AG04450 (cell line): ENCODE data around the gene AUTS2. TPM values are rescaled to one million over a fixed set of nuclear protein-coding genes. Genes with fewer than 3 reads are reported as not detected.

Experiments used
- CTCF ChIA-PET: fragments of 300-600, 350-600 bp; formaldehyde crosslinking; extraction: SDS; loops from one replicate; lab custom pipeline; 2022; ENCODE audit warnings: antibody characterized with exemption, inconsistent platforms; lab: Charles Lee
- POLR2A ChIA-PET: fragments of 350-600 bp; formaldehyde crosslinking; extraction: SDS; loops from one replicate; lab custom pipeline; 2021; ENCODE audit warnings: antibody characterized with exemption, inconsistent platforms; lab: Yijun Ruan, JAX
- DNase-seq: peaks from one replicate; pipeline ENCODE4 v3.0.0-alpha.2; 2011; ENCODE audit warnings: low read depth, low spot score
- H3K27ac ChIP-seq: one replicate; pipeline ENCODE4 v1.5.1; 2012; ENCODE audit warnings: low read depth, low read length, control low read depth
- H3K27me3 ChIP-seq: one replicate; pipeline ENCODE4 v1.6.0; 2012; ENCODE audit warnings: low read length; ENCODE audit not compliant: control insufficient read depth, insufficient read depth
- H3K4me3 ChIP-seq: 2 replicates; pipeline ENCODE4 v1.5.1; 2011; ENCODE audit warnings: mild to moderate bottlenecking, low read depth, low read length, control low read depth
- H3K9me3 ChIP-seq: 2 replicates; pipeline ENCODE4 v1.5.1; 2012; ENCODE audit warnings: low read length; ENCODE audit not compliant: control insufficient read depth, insufficient read depth
- polyA plus RNA-seq: library from polyadenylated mRNA; depleted of rRNA; stranded (reverse); fragments of >200 nt; gene quantifications from 2 replicates; pipeline ENCODE4 v1.2.3, GENCODE V29; 2011
- TF ChIP-seq, protein P1 (sequence below): IDR thresholded peaks from 2 replicates; pipeline ENCODE4 v1.5.1; 2011; ENCODE audit warnings: low read depth, low read length, control low read depth, inconsistent platforms

Gene AUTS2
- polyA plus RNA-seq, 1 experiment: 1.5 TPM

DNA sequence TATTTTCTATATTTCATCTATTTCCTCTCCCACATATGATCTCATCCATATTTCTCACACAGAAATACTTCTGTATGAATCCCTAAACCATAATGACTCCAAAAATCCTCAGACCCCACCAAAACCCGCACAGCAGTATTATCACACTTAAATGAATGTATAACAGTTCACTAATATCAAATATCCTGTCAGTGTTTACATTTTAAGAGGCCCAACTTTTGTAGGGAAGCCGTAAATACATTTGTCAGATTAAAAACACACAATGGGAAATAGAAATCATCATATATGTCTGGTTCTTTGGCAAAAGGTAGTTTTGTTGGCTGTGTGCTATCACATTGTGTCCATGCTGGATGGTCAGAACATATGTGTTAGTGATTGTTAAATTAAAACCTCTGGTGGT is 4.2 kb downstream of the AUTS2 start:
- TF ChIP-seq, protein P1, sequence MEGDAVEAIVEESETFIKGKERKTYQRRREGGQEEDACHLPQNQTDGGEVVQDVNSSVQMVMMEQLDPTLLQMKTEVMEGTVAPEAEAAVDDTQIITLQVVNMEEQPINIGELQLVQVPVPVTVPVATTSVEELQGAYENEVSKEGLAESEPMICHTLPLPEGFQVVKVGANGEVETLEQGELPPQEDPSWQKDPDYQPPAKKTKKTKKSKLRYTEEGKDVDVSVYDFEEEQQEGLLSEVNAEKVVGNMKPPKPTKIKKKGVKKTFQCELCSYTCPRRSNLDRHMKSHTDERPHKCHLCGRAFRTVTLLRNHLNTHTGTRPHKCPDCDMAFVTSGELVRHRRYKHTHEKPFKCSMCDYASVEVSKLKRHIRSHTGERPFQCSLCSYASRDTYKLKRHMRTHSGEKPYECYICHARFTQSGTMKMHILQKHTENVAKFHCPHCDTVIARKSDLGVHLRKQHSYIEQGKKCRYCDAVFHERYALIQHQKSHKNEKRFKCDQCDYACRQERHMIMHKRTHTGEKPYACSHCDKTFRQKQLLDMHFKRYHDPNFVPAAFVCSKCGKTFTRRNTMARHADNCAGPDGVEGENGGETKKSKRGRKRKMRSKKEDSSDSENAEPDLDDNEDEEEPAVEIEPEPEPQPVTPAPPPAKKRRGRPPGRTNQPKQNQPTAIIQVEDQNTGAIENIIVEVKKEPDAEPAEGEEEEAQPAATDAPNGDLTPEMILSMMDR: no peak
- Histone ChIP-seq H3K27me3 (peaks cover 18% of the 10 kb centered on the region), H3K27ac (no peak overlapping the region), H3K4me3 (no peak overlapping the region), H3K9me3 (peaks cover 3% of the 10 kb centered on the region; the same call in 1 of the 2 replicates)
- POLR2A ChIA-PET: no interaction called here
- DNase-seq: no peak
- CTCF ChIA-PET: no interaction called here

DNA sequence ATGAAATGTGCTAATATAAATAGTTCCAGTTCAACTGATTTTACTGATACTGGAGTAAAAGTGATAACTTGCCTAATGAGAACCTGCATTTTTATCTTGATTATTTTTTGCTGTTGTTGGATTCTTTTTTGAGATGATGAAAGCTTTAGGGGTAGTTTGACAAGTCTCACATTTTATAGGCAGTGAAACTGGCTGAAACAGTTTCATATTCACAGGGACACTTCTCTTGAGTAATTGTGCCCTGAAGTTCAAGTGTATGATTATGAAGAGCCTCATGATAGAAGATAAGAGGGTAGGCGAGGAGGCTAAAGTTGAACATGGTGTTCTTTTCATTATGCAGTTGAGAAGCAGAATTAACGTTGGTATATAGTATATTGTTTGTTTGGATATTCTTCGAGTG is 5.1 kb downstream of the AUTS2 start:
- H3K9me3 ChIP-seq: peaks cover 3% of the 10 kb centered on the region; the same call in 1 of the 2 replicates
- peaks cover 18% of the 10 kb centered on the region for H3K27me3 ChIP-seq
- TF ChIP-seq, protein P1: no peak
- ChIA-PET CTCF (no interaction called here), POLR2A (no interaction called here)
- H3K4me3 ChIP-seq: no peak overlapping the region
- no peak overlapping the region for H3K27ac ChIP-seq
- DNase-seq: no peak

DNA sequence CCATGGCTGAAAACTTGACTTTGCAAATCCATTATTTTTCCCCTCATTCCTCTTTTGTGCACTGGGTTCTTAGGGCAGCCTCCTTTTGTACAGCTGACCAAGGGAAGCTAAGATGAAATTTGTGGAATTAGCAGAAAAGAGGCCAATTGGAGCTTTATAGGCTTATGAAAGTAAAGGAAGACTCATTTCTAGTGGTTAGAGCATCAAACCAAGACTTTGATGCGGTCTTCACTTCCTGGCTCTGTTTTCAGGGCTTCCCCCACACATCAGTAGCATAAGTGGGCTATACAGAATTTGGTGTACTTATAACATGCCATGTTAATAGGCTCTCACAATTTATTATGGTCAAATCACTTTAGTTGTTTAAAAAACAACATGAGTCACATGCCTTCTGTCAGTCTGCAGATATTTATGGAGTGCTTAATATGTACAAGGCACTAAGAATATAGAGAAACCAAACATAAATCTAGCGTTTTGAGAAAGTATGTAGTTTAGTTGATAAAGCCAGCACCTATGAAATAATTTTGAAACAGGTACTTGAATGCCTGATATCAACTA is 5.7 kb downstream of the AUTS2 start:
- TF ChIP-seq, protein P1: no peak
- Histone ChIP-seq H3K9me3 (no peaks in the 10 kb centered on the region; the same call in 1 of the 2 replicates), H3K27ac (no peak overlapping the region), H3K4me3 (no peak overlapping the region), H3K27me3 (peaks cover 13% of the 10 kb centered on the region)
- ChIA-PET POLR2A (no interaction called here), CTCF (no interaction called here)
- DNase-seq: no peak

DNA sequence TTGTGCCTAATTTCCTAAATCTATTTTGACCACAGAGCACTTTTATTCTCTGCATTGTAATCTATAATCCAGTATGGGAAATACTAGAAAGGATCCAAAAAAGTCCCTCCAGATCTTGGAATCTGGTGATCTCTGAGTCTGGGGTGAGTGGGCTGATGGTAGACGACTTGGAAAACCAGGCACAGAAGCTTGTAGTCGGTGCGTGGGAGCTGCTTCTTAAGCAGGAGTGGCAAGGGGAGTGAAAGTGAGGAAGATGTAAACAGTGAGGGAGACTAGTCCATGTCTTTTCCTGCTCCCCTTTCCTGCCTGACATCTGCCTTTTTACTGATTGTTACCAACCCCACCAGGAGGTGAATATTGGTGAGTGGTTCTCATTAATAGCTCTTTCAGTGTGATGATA is 6.8 kb downstream of the AUTS2 start:
- Histone ChIP-seq H3K9me3 (no peaks in the 10 kb centered on the region), H3K4me3 (no peak overlapping the region), H3K27ac (no peak overlapping the region), H3K27me3 (peaks cover 5% of the 10 kb centered on the region)
- ChIA-PET POLR2A (no interaction called here), CTCF (no interaction called here)
- TF ChIP-seq, protein P1: no peak
- DNase-seq: no peak

DNA sequence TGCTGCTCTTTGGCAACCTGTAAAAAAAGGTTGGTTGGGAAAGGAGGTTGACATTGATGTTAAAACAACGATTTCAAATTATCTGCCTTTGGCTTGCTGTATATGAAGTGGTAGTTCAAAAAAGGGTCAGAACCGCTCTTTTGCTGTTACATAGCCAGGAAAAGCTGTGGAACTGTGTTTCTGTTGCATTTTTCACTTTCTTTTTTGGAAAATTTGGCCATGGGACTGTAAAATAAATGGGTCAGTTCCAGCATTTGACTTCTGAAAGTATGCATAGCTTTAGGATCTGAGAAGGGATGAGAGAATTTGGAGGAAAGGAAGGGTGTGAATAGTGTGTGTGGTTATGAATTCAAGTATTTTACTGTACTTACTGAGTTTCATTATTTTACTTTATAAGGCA is 7.3 kb downstream of the AUTS2 start:
- ChIA-PET CTCF (no interaction called here), POLR2A (no interaction called here)
- Histone ChIP-seq H3K9me3 (no peaks in the 10 kb centered on the region), H3K27me3 (peaks cover 2% of the 10 kb centered on the region), H3K27ac (no peak overlapping the region), H3K4me3 (no peak overlapping the region)
- TF ChIP-seq, protein P1: no peak
- DNase-seq: no peak
